ENCODE data around the gene BLNK.

Gene BLNK

DNA sequence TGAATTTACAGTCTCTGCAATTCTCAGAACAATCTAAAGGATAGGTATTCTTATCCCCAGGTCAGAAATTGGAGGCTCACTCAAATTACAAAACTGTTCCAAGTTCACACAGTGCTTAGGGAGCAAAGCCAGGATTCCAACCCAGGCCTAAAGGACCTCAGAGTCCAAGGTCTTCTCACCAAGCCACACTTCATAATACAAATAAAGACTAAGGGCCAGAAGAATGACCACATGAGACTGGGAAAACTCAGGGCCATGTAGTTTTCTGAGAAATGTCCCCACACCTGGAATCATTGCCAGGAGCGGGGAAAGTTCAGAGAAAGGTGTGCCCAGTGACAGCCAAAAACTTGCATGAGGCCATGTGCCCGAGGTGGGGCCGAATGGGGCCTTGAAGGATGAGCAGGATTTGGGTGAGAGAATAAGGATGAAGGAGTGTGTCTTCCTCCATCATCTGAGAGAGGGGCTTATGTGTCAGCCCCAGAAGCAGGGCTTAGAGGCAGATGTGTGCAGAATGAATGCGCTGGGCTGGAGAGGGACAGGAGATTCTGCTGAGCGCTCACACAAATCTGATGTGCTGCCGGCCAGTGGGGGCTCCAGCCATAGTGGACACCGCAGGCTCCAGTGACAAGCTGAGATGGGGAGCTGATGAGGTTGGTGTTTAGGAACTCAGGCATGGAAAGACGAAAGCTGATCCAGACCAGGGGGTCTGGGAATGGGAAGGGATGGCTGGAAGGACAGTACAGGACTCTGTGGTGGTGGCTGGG is 35.9 kb downstream of the BLNK start:
- H4K8ac ChIP-seq (ENCODE audit: low read depth, low read length): no peak overlapping the region
- no peaks in the 10 kb centered on the region for H3K36me3 ChIP-seq (replicated peaks in 1 of 2; ENCODE audit: control insufficient read depth in 2 of 2, insufficient read depth in 2 of 2, low read length in 2 of 2)
- no peak overlapping the region for H3K9ac ChIP-seq (ENCODE audit: low read depth, low read length, poor library complexity)
- no peak overlapping the region for H3K4me2 ChIP-seq (ENCODE audit: insufficient read depth, low read length, poor library complexity, severe bottlenecking)
- no peak overlapping the region for H2AFZ ChIP-seq (ENCODE audit: low read length)
- WGBS, 2 donors (ENCODE audit: extremely low coverage in 2 of 2, insufficient read length in 2 of 2, insufficient replicate concordance in 1 of 2): no CpG with 5 or more reads among the region's 8 CpGs
- H4K91ac ChIP-seq (ENCODE audit: low read depth, low read length, poor library complexity): no peak overlapping the region
- no peak overlapping the region for H3K23ac ChIP-seq (ENCODE audit: low read depth, low read length, poor library complexity)
- H3K27me3 ChIP-seq (ENCODE audit: control insufficient read depth in 3 of 3, insufficient read depth in 3 of 3, low read depth in 1 of 3, low read length in 3 of 3): peaks cover 0 to 10% (median 0%) of the 10 kb centered on the region in 3 experiments
- no peak for DNase-seq (ENCODE audit: low spot score)
- H2BK12ac ChIP-seq (ENCODE audit: low read length): no peak overlapping the region
- H3K4me1 ChIP-seq (ENCODE audit: control insufficient read depth in 2 of 2, insufficient read depth in 1 of 2, low read depth in 1 of 2, low read length in 2 of 2): no peaks in the 10 kb centered on the region
- H3K27ac ChIP-seq (replicated peaks; ENCODE audit: low read length): no peak overlapping the region
- no peak overlapping the region for H2BK15ac ChIP-seq (ENCODE audit: low read length)
- H3K9me3 ChIP-seq (replicated peaks in 1 of 2; ENCODE audit: control insufficient read depth in 2 of 2, insufficient read depth in 1 of 2, low read depth in 1 of 2, low read length in 2 of 2): peaks cover 0 to 3% of the 10 kb centered on the region in 2 donors
- peak overlapping the region; percentile 22 for H2AK5ac ChIP-seq (ENCODE audit: low read depth, low read length)
- H3K18ac ChIP-seq (ENCODE audit: low read length): peak overlapping the region; percentile 68
- no peaks in the 10 kb centered on the region for H3K79me1 ChIP-seq (ENCODE audit: low read depth, low read length)
- no peak overlapping the region for H2BK120ac ChIP-seq (ENCODE audit: low read depth, low read length)
- no peak overlapping the region for H2BK5ac ChIP-seq (ENCODE audit: low read length)
- H3K14ac ChIP-seq (ENCODE audit: low read length): no peak overlapping the region
- H3K4me3 ChIP-seq (ENCODE audit: low read length in 2 of 2): no peak overlapping the region
- H3K4ac ChIP-seq (ENCODE audit: low read length): no peak overlapping the region

DNA sequence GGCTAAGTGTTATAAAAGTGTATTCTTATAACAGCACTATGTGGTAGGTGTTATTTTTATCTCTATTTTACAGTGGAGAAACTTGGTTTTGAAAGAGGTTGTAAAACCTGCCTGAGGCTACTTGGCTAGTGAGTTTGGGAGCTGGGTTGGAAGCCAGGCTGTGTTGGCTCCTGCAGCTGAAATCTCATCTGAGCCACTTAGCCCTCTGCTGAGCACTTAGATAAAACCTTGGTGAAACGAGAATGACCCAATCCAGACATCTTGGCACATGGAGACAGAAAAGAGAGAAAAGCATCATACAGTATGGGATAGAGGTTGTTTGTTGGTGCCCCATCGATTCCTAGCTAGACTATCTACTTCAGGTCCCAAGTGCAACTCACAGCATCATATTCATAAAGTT is 37.4 kb downstream of the BLNK start:
- H3K4me2 ChIP-seq (ENCODE audit: insufficient read depth, low read length, poor library complexity, severe bottlenecking): no peak overlapping the region
- H3K9me3 ChIP-seq (replicated peaks in 1 of 2; ENCODE audit: control insufficient read depth in 2 of 2, insufficient read depth in 1 of 2, low read depth in 1 of 2, low read length in 2 of 2): no peaks in the 10 kb centered on the region
- no peak overlapping the region for H2AFZ ChIP-seq (ENCODE audit: low read length)
- H3K23ac ChIP-seq (ENCODE audit: low read depth, low read length, poor library complexity): no peak overlapping the region
- DNase-seq (ENCODE audit: low spot score): no peak
- H2BK120ac ChIP-seq (ENCODE audit: low read depth, low read length): no peak overlapping the region
- H4K91ac ChIP-seq (ENCODE audit: low read depth, low read length, poor library complexity): no peak overlapping the region
- H4K8ac ChIP-seq (ENCODE audit: low read depth, low read length): no peak overlapping the region
- H3K27me3 ChIP-seq (ENCODE audit: control insufficient read depth in 3 of 3, insufficient read depth in 3 of 3, low read depth in 1 of 3, low read length in 3 of 3): peaks cover 0 to 10% (median 0%) of the 10 kb centered on the region in 3 experiments
- H2BK15ac ChIP-seq (ENCODE audit: low read length): no peak overlapping the region
- no peak overlapping the region for H3K4me3 ChIP-seq (ENCODE audit: low read length in 2 of 2)
- no peaks in the 10 kb centered on the region for H3K79me1 ChIP-seq (ENCODE audit: low read depth, low read length)
- no peak overlapping the region for H3K18ac ChIP-seq (ENCODE audit: low read length)
- no peak overlapping the region for H2AK5ac ChIP-seq (ENCODE audit: low read depth, low read length)
- WGBS, 2 donors (ENCODE audit: extremely low coverage in 2 of 2, insufficient read length in 2 of 2, insufficient replicate concordance in 1 of 2): no CpG with 5 or more reads among the region's 2 CpGs
- H3K14ac ChIP-seq (ENCODE audit: low read length): no peak overlapping the region
- H3K4me1 ChIP-seq (ENCODE audit: control insufficient read depth in 2 of 2, insufficient read depth in 1 of 2, low read depth in 1 of 2, low read length in 2 of 2): no peaks in the 10 kb centered on the region
- H3K4ac ChIP-seq (ENCODE audit: low read length): no peak overlapping the region
- no peak overlapping the region for H2BK5ac ChIP-seq (ENCODE audit: low read length)
- no peak overlapping the region for H2BK12ac ChIP-seq (ENCODE audit: low read length)
- no peak overlapping the region for H3K9ac ChIP-seq (ENCODE audit: low read depth, low read length, poor library complexity)
- H3K27ac ChIP-seq (replicated peaks; ENCODE audit: low read length): no peak overlapping the region
- no peaks in the 10 kb centered on the region for H3K36me3 ChIP-seq (replicated peaks in 1 of 2; ENCODE audit: control insufficient read depth in 2 of 2, insufficient read depth in 2 of 2, low read length in 2 of 2)

DNA sequence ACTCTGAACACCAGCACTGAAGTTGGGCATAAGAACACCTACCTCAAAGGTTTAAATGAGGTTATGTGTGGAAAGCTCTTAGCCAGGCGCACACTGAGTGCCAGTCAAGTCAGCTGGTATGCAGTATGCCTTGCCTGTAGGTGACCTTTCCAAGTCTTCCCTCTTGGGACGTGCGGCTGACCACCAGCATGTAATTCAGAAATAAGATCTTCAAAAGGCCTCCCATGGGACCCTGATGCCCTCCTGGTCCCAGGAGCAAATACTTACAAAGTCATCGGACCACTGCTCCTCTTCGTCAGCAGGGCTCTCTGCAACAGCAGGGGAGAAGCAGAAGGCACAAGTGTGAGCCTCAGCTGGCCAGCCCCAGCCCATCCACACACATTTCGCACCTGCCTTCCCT is 40.8 kb downstream of the BLNK start:
- no CpG with 5 or more reads among the region's 6 CpGs for WGBS, 2 donors (ENCODE audit: extremely low coverage in 2 of 2, insufficient read length in 2 of 2, insufficient replicate concordance in 1 of 2)
- no peak overlapping the region for H3K4me3 ChIP-seq (ENCODE audit: low read length in 2 of 2)

DNA sequence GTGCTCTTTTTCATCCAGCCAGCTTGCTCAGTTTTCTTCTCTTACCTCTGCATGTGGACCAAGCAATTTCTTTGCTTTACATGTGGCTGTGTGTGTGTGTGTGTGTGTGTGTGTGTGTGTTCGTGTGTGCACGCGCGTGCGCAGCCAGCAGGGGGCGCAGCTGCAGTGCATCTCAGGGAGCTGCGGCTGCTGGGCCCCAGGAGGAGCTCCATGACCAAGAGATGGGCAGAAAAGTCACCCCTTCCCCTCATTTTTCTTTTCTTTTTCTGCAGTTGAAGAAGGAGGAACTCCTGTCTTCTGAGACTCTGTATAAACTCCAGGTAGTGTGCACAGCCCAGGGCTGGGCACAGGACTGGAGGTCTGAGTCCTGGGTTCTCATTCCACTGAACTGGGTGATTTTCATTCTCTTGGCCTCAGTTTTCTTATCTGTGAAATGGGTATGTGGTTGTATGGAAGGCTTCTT is 41.8 kb downstream of the BLNK start:
- Histone ChIP-seq H3K9ac (ENCODE audit: low read depth, low read length, poor library complexity) (no peak overlapping the region), H4K8ac (ENCODE audit: low read depth, low read length) (no peak overlapping the region), H2BK5ac (ENCODE audit: low read length) (no peak overlapping the region), H3K4me3 (ENCODE audit: low read length in 2 of 2) (no peak overlapping the region), H2BK12ac (ENCODE audit: low read length) (no peak overlapping the region), H2BK15ac (ENCODE audit: low read length) (no peak overlapping the region), H2AFZ (ENCODE audit: low read length) (no peak overlapping the region), H3K27ac (replicated peaks; ENCODE audit: low read length) (no peak overlapping the region), H3K9me3 (replicated peaks in 1 of 2; ENCODE audit: control insufficient read depth in 2 of 2, insufficient read depth in 1 of 2, low read depth in 1 of 2, low read length in 2 of 2) (no peaks in the 10 kb centered on the region), H3K14ac (ENCODE audit: low read length) (no peak overlapping the region), H4K91ac (ENCODE audit: low read depth, low read length, poor library complexity) (no peak overlapping the region), H3K4me1 (ENCODE audit: control insufficient read depth in 2 of 2, insufficient read depth in 1 of 2, low read depth in 1 of 2, low read length in 2 of 2) (no peaks in the 10 kb centered on the region), H3K27me3 (ENCODE audit: control insufficient read depth in 3 of 3, insufficient read depth in 3 of 3, low read depth in 1 of 3, low read length in 3 of 3) (peaks cover 0 to 9% (median 0%) of the 10 kb centered on the region in 3 experiments), H3K4ac (ENCODE audit: low read length) (no peak overlapping the region), H3K18ac (ENCODE audit: low read length) (no peak overlapping the region), H3K36me3 (replicated peaks in 1 of 2; ENCODE audit: control insufficient read depth in 2 of 2, insufficient read depth in 2 of 2, low read length in 2 of 2) (no peaks in the 10 kb centered on the region), H3K23ac (ENCODE audit: low read depth, low read length, poor library complexity) (no peak overlapping the region), H2AK5ac (ENCODE audit: low read depth, low read length) (no peak overlapping the region), H2BK120ac (ENCODE audit: low read depth, low read length) (no peak overlapping the region), H3K4me2 (ENCODE audit: insufficient read depth, low read length, poor library complexity, severe bottlenecking) (no peak overlapping the region), H3K79me1 (ENCODE audit: low read depth, low read length) (no peaks in the 10 kb centered on the region)
- peak; percentile 80 for DNase-seq (ENCODE audit: low spot score)
- no CpG with 5 or more reads among the region's 7 CpGs for WGBS, 2 donors (ENCODE audit: extremely low coverage in 2 of 2, insufficient read length in 2 of 2, insufficient replicate concordance in 1 of 2)

More for the DNA sequence above, 40.8 kb downstream of the BLNK start:
- Histone ChIP-seq H3K27ac (replicated peaks; ENCODE audit: low read length) (no peak overlapping the region), H3K4me2 (ENCODE audit: insufficient read depth, low read length, poor library complexity, severe bottlenecking) (no peak overlapping the region), H2BK12ac (ENCODE audit: low read length) (no peak overlapping the region), H3K14ac (ENCODE audit: low read length) (no peak overlapping the region), H3K79me1 (ENCODE audit: low read depth, low read length) (no peaks in the 10 kb centered on the region), H3K4me1 (ENCODE audit: control insufficient read depth in 2 of 2, insufficient read depth in 1 of 2, low read depth in 1 of 2, low read length in 2 of 2) (no peaks in the 10 kb centered on the region), H2AFZ (ENCODE audit: low read length) (no peak overlapping the region), H3K18ac (ENCODE audit: low read length) (no peak overlapping the region), H3K27me3 (ENCODE audit: control insufficient read depth in 3 of 3, insufficient read depth in 3 of 3, low read depth in 1 of 3, low read length in 3 of 3) (peaks cover 0 to 9% (median 0%) of the 10 kb centered on the region in 3 experiments), H3K9ac (ENCODE audit: low read depth, low read length, poor library complexity) (no peak overlapping the region), H4K8ac (ENCODE audit: low read depth, low read length) (no peak overlapping the region), H3K23ac (ENCODE audit: low read depth, low read length, poor library complexity) (no peak overlapping the region), H4K91ac (ENCODE audit: low read depth, low read length, poor library complexity) (no peak overlapping the region), H2BK15ac (ENCODE audit: low read length) (no peak overlapping the region), H3K9me3 (replicated peaks in 1 of 2; ENCODE audit: control insufficient read depth in 2 of 2, insufficient read depth in 1 of 2, low read depth in 1 of 2, low read length in 2 of 2) (no peaks in the 10 kb centered on the region), H3K36me3 (replicated peaks in 1 of 2; ENCODE audit: control insufficient read depth in 2 of 2, insufficient read depth in 2 of 2, low read length in 2 of 2) (no peaks in the 10 kb centered on the region), H3K4ac (ENCODE audit: low read length) (no peak overlapping the region), H2BK120ac (ENCODE audit: low read depth, low read length) (no peak overlapping the region), H2AK5ac (ENCODE audit: low read depth, low read length) (no peak overlapping the region), H2BK5ac (ENCODE audit: low read length) (no peak overlapping the region)
- DNase-seq (ENCODE audit: low spot score): no peak
